Measurements from ENCODE around the gene TICRR. TPM values are rescaled to one million over a fixed set of nuclear protein-coding genes. Genes with fewer than 3 reads are reported as not detected.

The TICRR gene
- total and polyA plus RNA-seq, 2 of the 13 experiments (the other 11 are each of a cell fraction or from before 2014, with no cell fraction given), result 4.1 to 14.3 TPM

DNA sequence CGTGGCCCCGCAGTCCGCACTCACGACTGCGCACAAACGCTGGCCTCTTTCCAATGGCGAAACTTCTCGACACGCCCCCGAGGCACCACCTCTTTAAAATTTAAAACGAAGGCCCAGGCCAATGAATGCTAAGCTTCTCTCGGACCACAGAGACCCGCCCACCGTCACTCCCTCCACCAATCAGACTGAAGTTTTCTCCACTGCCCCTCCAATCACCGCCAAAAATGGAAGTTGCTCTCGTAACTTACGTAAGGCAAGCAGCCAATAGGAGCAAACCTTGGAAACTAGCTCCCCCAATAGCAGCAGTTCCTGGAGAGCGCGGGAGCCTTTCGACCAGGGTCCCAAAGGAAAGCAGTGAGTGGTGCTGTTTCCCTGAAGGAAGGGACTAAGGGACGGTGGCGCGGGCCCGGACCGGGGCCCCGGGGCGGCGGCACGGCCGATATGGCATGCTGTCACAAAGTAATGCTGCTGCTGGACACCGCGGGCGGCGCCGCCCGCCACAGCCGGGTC lies at the start of gene TICRR (continued):
- TF ChIP-seq, protein P1, sequence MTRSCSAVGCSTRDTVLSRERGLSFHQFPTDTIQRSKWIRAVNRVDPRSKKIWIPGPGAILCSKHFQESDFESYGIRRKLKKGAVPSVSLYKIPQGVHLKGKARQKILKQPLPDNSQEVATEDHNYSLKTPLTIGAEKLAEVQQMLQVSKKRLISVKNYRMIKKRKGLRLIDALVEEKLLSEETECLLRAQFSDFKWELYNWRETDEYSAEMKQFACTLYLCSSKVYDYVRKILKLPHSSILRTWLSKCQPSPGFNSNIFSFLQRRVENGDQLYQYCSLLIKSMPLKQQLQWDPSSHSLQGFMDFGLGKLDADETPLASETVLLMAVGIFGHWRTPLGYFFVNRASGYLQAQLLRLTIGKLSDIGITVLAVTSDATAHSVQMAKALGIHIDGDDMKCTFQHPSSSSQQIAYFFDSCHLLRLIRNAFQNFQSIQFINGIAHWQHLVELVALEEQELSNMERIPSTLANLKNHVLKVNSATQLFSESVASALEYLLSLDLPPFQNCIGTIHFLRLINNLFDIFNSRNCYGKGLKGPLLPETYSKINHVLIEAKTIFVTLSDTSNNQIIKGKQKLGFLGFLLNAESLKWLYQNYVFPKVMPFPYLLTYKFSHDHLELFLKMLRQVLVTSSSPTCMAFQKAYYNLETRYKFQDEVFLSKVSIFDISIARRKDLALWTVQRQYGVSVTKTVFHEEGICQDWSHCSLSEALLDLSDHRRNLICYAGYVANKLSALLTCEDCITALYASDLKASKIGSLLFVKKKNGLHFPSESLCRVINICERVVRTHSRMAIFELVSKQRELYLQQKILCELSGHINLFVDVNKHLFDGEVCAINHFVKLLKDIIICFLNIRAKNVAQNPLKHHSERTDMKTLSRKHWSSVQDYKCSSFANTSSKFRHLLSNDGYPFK (CRISPR knock-in tag; IDR thresholded peaks at IDR 0.05; ENCODE audit: borderline replicate concordance), result no peak
- TF ChIP-seq, protein P2, sequence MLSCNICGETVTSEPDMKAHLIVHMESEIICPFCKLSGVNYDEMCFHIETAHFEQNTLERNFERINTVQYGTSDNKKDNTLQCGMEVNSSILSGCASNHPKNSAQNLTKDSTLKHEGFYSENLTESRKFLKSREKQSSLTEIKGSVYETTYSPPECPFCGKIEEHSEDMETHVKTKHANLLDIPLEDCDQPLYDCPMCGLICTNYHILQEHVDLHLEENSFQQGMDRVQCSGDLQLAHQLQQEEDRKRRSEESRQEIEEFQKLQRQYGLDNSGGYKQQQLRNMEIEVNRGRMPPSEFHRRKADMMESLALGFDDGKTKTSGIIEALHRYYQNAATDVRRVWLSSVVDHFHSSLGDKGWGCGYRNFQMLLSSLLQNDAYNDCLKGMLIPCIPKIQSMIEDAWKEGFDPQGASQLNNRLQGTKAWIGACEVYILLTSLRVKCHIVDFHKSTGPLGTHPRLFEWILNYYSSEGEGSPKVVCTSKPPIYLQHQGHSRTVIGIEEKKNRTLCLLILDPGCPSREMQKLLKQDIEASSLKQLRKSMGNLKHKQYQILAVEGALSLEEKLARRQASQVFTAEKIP (CRISPR knock-in tag; IDR thresholded peaks at IDR 0.05; ENCODE audit: borderline replicate concordance), result no peak
- TF ChIP-seq, protein P3, sequence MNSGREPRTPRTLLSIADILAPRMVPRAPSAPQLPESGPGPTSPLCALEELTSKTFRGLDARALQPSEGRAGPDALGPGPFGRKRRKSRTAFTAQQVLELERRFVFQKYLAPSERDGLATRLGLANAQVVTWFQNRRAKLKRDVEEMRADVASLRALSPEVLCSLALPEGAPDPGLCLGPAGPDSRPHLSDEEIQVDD (CRISPR knock-in tag; IDR thresholded peaks at IDR 0.05; ENCODE audit: borderline replicate concordance), result no peak
- TF ChIP-seq, protein P4, sequence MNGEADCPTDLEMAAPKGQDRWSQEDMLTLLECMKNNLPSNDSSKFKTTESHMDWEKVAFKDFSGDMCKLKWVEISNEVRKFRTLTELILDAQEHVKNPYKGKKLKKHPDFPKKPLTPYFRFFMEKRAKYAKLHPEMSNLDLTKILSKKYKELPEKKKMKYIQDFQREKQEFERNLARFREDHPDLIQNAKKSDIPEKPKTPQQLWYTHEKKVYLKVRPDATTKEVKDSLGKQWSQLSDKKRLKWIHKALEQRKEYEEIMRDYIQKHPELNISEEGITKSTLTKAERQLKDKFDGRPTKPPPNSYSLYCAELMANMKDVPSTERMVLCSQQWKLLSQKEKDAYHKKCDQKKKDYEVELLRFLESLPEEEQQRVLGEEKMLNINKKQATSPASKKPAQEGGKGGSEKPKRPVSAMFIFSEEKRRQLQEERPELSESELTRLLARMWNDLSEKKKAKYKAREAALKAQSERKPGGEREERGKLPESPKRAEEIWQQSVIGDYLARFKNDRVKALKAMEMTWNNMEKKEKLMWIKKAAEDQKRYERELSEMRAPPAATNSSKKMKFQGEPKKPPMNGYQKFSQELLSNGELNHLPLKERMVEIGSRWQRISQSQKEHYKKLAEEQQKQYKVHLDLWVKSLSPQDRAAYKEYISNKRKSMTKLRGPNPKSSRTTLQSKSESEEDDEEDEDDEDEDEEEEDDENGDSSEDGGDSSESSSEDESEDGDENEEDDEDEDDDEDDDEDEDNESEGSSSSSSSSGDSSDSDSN (CRISPR knock-in tag; IDR thresholded peaks at IDR 0.05), result peak; percentile 54; the same call in 1 of the 2 replicates
- no peak for TF ChIP-seq PCBP2 (optimal IDR thresholded peaks at IDR 0.05; ENCODE audit: low read depth, low read length, poor library complexity, severe bottlenecking)
- TF ChIP-seq, protein P5, sequence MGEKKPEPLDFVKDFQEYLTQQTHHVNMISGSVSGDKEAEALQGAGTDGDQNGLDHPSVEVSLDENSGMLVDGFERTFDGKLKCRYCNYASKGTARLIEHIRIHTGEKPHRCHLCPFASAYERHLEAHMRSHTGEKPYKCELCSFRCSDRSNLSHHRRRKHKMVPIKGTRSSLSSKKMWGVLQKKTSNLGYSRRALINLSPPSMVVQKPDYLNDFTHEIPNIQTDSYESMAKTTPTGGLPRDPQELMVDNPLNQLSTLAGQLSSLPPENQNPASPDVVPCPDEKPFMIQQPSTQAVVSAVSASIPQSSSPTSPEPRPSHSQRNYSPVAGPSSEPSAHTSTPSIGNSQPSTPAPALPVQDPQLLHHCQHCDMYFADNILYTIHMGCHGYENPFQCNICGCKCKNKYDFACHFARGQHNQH (CRISPR knock-in tag; IDR thresholded peaks at IDR 0.05), result no peak; the same call in 1 of the 2 replicates
- TF ChIP-seq NCOA2 (CRISPR knock-in tag; IDR thresholded peaks at IDR 0.05), result no peak
- TF ChIP-seq, protein P6, sequence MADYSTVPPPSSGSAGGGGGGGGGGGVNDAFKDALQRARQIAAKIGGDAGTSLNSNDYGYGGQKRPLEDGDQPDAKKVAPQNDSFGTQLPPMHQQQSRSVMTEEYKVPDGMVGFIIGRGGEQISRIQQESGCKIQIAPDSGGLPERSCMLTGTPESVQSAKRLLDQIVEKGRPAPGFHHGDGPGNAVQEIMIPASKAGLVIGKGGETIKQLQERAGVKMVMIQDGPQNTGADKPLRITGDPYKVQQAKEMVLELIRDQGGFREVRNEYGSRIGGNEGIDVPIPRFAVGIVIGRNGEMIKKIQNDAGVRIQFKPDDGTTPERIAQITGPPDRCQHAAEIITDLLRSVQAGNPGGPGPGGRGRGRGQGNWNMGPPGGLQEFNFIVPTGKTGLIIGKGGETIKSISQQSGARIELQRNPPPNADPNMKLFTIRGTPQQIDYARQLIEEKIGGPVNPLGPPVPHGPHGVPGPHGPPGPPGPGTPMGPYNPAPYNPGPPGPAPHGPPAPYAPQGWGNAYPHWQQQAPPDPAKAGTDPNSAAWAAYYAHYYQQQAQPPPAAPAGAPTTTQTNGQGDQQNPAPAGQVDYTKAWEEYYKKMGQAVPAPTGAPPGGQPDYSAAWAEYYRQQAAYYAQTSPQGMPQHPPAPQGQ (CRISPR knock-in tag; IDR thresholded peaks at IDR 0.05; ENCODE audit: borderline replicate concordance), result no peak
- TF ChIP-seq, protein P7, sequence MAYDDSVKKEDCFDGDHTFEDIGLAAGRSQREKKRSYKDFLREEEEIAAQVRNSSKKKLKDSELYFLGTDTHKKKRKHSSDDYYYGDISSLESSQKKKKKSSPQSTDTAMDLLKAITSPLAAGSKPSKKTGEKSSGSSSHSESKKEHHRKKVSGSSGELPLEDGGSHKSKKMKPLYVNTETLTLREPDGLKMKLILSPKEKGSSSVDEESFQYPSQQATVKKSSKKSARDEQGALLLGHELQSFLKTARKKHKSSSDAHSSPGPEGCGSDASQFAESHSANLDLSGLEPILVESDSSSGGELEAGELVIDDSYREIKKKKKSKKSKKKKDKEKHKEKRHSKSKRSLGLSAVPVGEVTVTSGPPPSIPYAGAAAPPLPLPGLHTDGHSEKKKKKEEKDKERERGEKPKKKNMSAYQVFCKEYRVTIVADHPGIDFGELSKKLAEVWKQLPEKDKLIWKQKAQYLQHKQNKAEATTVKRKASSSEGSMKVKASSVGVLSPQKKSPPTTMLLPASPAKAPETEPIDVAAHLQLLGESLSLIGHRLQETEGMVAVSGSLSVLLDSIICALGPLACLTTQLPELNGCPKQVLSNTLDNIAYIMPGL (CRISPR knock-in tag; IDR thresholded peaks at IDR 0.05; ENCODE audit: borderline replicate concordance in 1 of 2, low read depth in 1 of 2), result peak; percentile 8 to 41; a peak in 1 of 4 replicates
